Endodermal cell (in vitro differentiated cells): ENCODE measurements around the gene THRA. TPM values are rescaled to one million over a fixed set of nuclear protein-coding genes. Genes with fewer than 3 reads are reported as not detected.

Experiments
- DNase-seq: peaks from one replicate; pipeline ENCODE4 v3.0.0-alpha.2; 2017
- H3K27ac ChIP-seq: 2 replicates; pipeline ENCODE4 v1.5.1; 2013; ENCODE audit warnings: mild to moderate bottlenecking, low read depth, low read length, moderate library complexity
- H3K27me3 ChIP-seq: 2 replicates; pipeline ENCODE4 v1.6.1; 2013; ENCODE audit warnings: mild to moderate bottlenecking, low read length, moderate library complexity; ENCODE audit not compliant: insufficient read depth, control insufficient read depth, poor library complexity, severe bottlenecking
- H3K36me3 ChIP-seq: 2 replicates; pipeline ENCODE4 v1.7.0; 2013; ENCODE audit warnings: mild to moderate bottlenecking, low read length, moderate library complexity; ENCODE audit not compliant: control insufficient read depth, insufficient read depth
- H3K4me1 ChIP-seq: one replicate; pipeline ENCODE4 v1.7.0; 2013; ENCODE audit warnings: low read length; ENCODE audit not compliant: control insufficient read depth, insufficient read depth
- H3K4me3 ChIP-seq: 2 replicates; pipeline ENCODE4 v1.5.1; 2013; ENCODE audit warnings: mild to moderate bottlenecking, low read length, moderate library complexity
- H3K9ac ChIP-seq: 2 replicates; pipeline ENCODE4 v1.6.1; 2013; ENCODE audit warnings: mild to moderate bottlenecking, low read length, moderate library complexity; ENCODE audit not compliant: poor library complexity, severe bottlenecking; ENCODE audit errors: extremely low read depth
- H3K9me3 ChIP-seq: 2 replicates; pipeline ENCODE4 v1.6.1; 2013; ENCODE audit warnings: mild to moderate bottlenecking, low read length, moderate library complexity; ENCODE audit not compliant: control insufficient read depth
- H3K27ac Mint-ChIP-seq: 2 replicates; pipeline ENCODE4 v1.8.0; 2020; ENCODE audit warnings: mixed read lengths
- H3K27me3 Mint-ChIP-seq: 2 replicates; pipeline ENCODE4 v1.8.0; 2021; ENCODE audit warnings: mild to moderate bottlenecking, mixed read lengths; ENCODE audit not compliant: insufficient read depth
- H3K36me3 Mint-ChIP-seq: 2 replicates; pipeline ENCODE4 v1.8.0; 2020; ENCODE audit warnings: low read depth, mixed read lengths
- H3K4me1 Mint-ChIP-seq: 2 replicates; pipeline ENCODE4 v1.8.0; 2020; ENCODE audit warnings: mixed read lengths
- H3K4me3 Mint-ChIP-seq: 2 replicates; pipeline ENCODE4 v1.8.0; 2020; ENCODE audit warnings: mild to moderate bottlenecking, moderate library complexity, mixed read lengths
- H3K9me3 Mint-ChIP-seq: 2 replicates; pipeline ENCODE4 v1.8.0; 2020; ENCODE audit warnings: mild to moderate bottlenecking, mixed read lengths
- CTCF ChIP-seq: fragments of 200-600 bp; sonication (generic); conservative IDR thresholded peaks from 2 replicates; pipeline ENCODE4 v1.5.0; 2021; ENCODE audit warnings: antibody characterized with exemption, mild to moderate bottlenecking
- WGBS, 2 experiments: methylation state at CpG; one replicate each; pipeline versions ENCODE4 v1.1.5 to v1.1.7; 2013; ENCODE audit warnings: missing lambda C conversion rate in 2 of 2, mixed read lengths in 1 of 2; ENCODE audit not compliant: insufficient coverage in 1 of 2, insufficient read length in 1 of 2; 5-methylcytosine and 5-hydroxymethylcytosine counted together
- total RNA-seq, 2 donors: library from RNA; stranded (reverse); fragmentation: NEBNext Ultra II Directional in 1 of 2; extraction: Animal tissue kit (Norgen Biotek cat#: 25700) in 1 of 2; gene quantifications; 2 replicates in 1 of 2; 3 replicates in 1 of 2; pipeline ENCODE4 v1.2.1, GENCODE V29; 2021

The THRA gene
- total RNA-seq, 2 donors from 2014 or later: 12.7 to 14.4 TPM

GRCh38 chr17:40032322-40033320 lies 30.1 kb upstream of the THRA start:
- no peaks in the 10 kb centered on the region for H3K4me1 ChIP-seq
- 94 to 100% methylated on average over 14 to 23 of the region's 23 CpGs for WGBS, 2 experiments
- H3K4me3 Mint-ChIP-seq: no peak overlapping the region
- DNase-seq: peak; percentile 37
- H3K27me3 Mint-ChIP-seq: no peaks in the 10 kb centered on the region
- H3K9me3 Mint-ChIP-seq: no peaks in the 10 kb centered on the region
- H3K36me3 Mint-ChIP-seq: peaks cover 54% of the 10 kb centered on the region
- no peak overlapping the region for H3K9ac ChIP-seq
- H3K27ac ChIP-seq: no peak overlapping the region
- no peaks in the 10 kb centered on the region for H3K9me3 ChIP-seq
- no peak for TF ChIP-seq CTCF
- peaks cover 2% of the 10 kb centered on the region for H3K4me1 Mint-ChIP-seq
- no peaks in the 10 kb centered on the region for H3K27me3 ChIP-seq
- no peak overlapping the region for H3K4me3 ChIP-seq
- H3K27ac Mint-ChIP-seq: no peak overlapping the region
- peaks cover 63% of the 10 kb centered on the region for H3K36me3 ChIP-seq

- no peaks in the 10 kb centered on the region for H3K9me3 Mint-ChIP-seq
- H3K4me3 Mint-ChIP-seq: no peak overlapping the region
- WGBS, 2 experiments: 93 to 94% methylated on average over 3 to 8 of the region's 8 CpGs
- Histone ChIP-seq H3K9ac (no peak overlapping the region), H3K36me3 (peaks cover 62% of the 10 kb centered on the region), H3K27ac (no peak overlapping the region), H3K9me3 (no peaks in the 10 kb centered on the region), H3K4me1 (no peaks in the 10 kb centered on the region), H3K4me3 (no peak overlapping the region), H3K27me3 (no peaks in the 10 kb centered on the region)
- no peak overlapping the region for H3K27ac Mint-ChIP-seq
- peak; percentile 41 for DNase-seq
- TF ChIP-seq CTCF: no peak
- peaks cover 2% of the 10 kb centered on the region for H3K4me1 Mint-ChIP-seq
- no peaks in the 10 kb centered on the region for H3K27me3 Mint-ChIP-seq
- H3K36me3 Mint-ChIP-seq: peaks cover 53% of the 10 kb centered on the region
These were observed 29.4 kb upstream of the THRA start for GRCh38 chr17:40033339-40033738.

GRCh38 chr17:40034426-40035161 lies 28.2 kb upstream of the THRA start:
- Histone ChIP-seq H3K4me1 (no peaks in the 10 kb centered on the region), H3K9ac (no peak overlapping the region), H3K27ac (no peak overlapping the region), H3K27me3 (no peaks in the 10 kb centered on the region), H3K36me3 (peaks cover 55% of the 10 kb centered on the region), H3K9me3 (no peaks in the 10 kb centered on the region), H3K4me3 (no peak overlapping the region)
- DNase-seq: peak; percentile 27
- H3K36me3 Mint-ChIP-seq: peaks cover 44% of the 10 kb centered on the region
- 66 to 73% methylated on average over 6 to 8 of the region's 8 CpGs for WGBS, 2 experiments
- H3K9me3 Mint-ChIP-seq: no peaks in the 10 kb centered on the region
- H3K27ac Mint-ChIP-seq: no peak overlapping the region
- H3K27me3 Mint-ChIP-seq: no peaks in the 10 kb centered on the region
- no peak overlapping the region for H3K4me3 Mint-ChIP-seq
- TF ChIP-seq CTCF: no peak
- H3K4me1 Mint-ChIP-seq: peaks cover 7% of the 10 kb centered on the region
